HCEC 1CT (cell line): ENCODE measurements around the gene CLEC14A.

Experiments
- DNase-seq: peaks from one replicate; pipeline ENCODE4 v3.0.0-alpha.2; 2017

CLEC14A gene

GRCh38 chr14:38248321-38249028 is 7.4 kb downstream of the CLEC14A start:
- DNase-seq, result peak; percentile 21

- no peak for DNase-seq
Observed at GRCh38 chr14:38243696-38244240, 12.1 kb downstream of the CLEC14A start.

- DNase-seq, result peak; percentile 27
Observed at GRCh38 chr14:38238878-38239277, 17.0 kb downstream of the CLEC14A start.

GRCh38 chr14:38238332-38238731 is 17.6 kb downstream of the CLEC14A start:
- peak; percentile 73 for DNase-seq

- DNase-seq, result no peak
Observed at GRCh38 chr14:38233218-38233617, 22.7 kb downstream of the CLEC14A start.

- DNase-seq, result no peak
Observed at GRCh38 chr14:38226366-38226765, 29.5 kb downstream of the CLEC14A start.

- no peak for DNase-seq
Observed at GRCh38 chr14:38225946-38226345, 29.9 kb downstream of the CLEC14A start.

GRCh38 chr14:38224338-38224737 is 31.6 kb downstream of the CLEC14A start:
- DNase-seq, result no peak

- DNase-seq, result no peak
Observed at GRCh38 chr14:38221077-38221476, 34.8 kb downstream of the CLEC14A start.

- DNase-seq, result no peak
Observed at GRCh38 chr14:38217553-38217952, 38.3 kb downstream of the CLEC14A start.

- DNase-seq, result no peak
Observed at GRCh38 chr14:38213001-38213400, 42.9 kb downstream of the CLEC14A start.

GRCh38 chr14:38212111-38212510 is 43.8 kb downstream of the CLEC14A start:
- no peak for DNase-seq

GRCh38 chr14:38211255-38211735 is 44.6 kb downstream of the CLEC14A start:
- peak; percentile 44 for DNase-seq

- DNase-seq, result peak; percentile 82
Observed at GRCh38 chr14:38210587-38211216, 45.2 kb downstream of the CLEC14A start.

- DNase-seq, result peak; percentile 93
Observed at GRCh38 chr14:38209572-38210557, 46.0 kb downstream of the CLEC14A start.

- DNase-seq, result peak; percentile 82
Observed at GRCh38 chr14:38208618-38209562, 47.0 kb downstream of the CLEC14A start.

- peak; percentile 35 for DNase-seq
Observed at GRCh38 chr14:38207736-38208617, 47.9 kb downstream of the CLEC14A start, which contains the start of gene SSTR1. Gene SSTR1 (plus strand): TSS chr14:38207904. CDS start chr14:38209390, 1,486 bp downstream.

- DNase-seq, result no peak
Observed at GRCh38 chr14:38207377-38207735, 48.5 kb downstream of the CLEC14A start.

GRCh38 chr14:38206689-38207376 is 49.1 kb downstream of the CLEC14A start:
- no peak for DNase-seq
